ENCODE measurements around the gene UHMK1.
"Not testable (repeated sequence)": the region's sequence is repeated elsewhere in the genome, so short reads cannot be mapped to it uniquely, and the experiment has no call there.

UHMK1 gene

GRCh38 chr1:162471290-162471853, 26.2 kb upstream of the UHMK1 start:
- H3K4me3 ChIP-seq (ENCODE audit: low read depth, low read length), result no peak overlapping the region
- DNase-seq (ENCODE audit: low read depth), result no peak
- TF ChIP-seq CTCF (IDR thresholded peaks at IDR 0.05; ENCODE audit: control insufficient read depth, extremely low read depth, insufficient read depth), result no peak

- H3K4me3 ChIP-seq (ENCODE audit: low read depth, low read length), result no peak overlapping the region
- no peak for TF ChIP-seq CTCF (IDR thresholded peaks at IDR 0.05; ENCODE audit: control insufficient read depth, extremely low read depth, insufficient read depth)
- DNase-seq (ENCODE audit: low read depth), result peak; percentile 23
These were observed 22.5 kb upstream of the UHMK1 start for GRCh38 chr1:162475089-162475488.

GRCh38 chr1:162475539-162476185, 22.0 kb upstream of the UHMK1 start:
- TF ChIP-seq CTCF (IDR thresholded peaks at IDR 0.05; ENCODE audit: control insufficient read depth, extremely low read depth, insufficient read depth), result no peak
- H3K4me3 ChIP-seq (ENCODE audit: low read depth, low read length), result no peak overlapping the region
- DNase-seq (ENCODE audit: low read depth), result no peak

- no peak overlapping the region for H3K4me3 ChIP-seq (ENCODE audit: low read depth, low read length)
- no peak for DNase-seq (ENCODE audit: low read depth)
- no peak for TF ChIP-seq CTCF (IDR thresholded peaks at IDR 0.05; ENCODE audit: control insufficient read depth, extremely low read depth, insufficient read depth)
These were observed 21.0 kb upstream of the UHMK1 start for GRCh38 chr1:162476620-162477019.

GRCh38 chr1:162485236-162485635, 12.4 kb upstream of the UHMK1 start:
- no peak for TF ChIP-seq CTCF (IDR thresholded peaks at IDR 0.05; ENCODE audit: control insufficient read depth, extremely low read depth, insufficient read depth)
- H3K4me3 ChIP-seq (ENCODE audit: low read depth, low read length), result no peak overlapping the region
- DNase-seq (ENCODE audit: low read depth), result no peak

GRCh38 chr1:162487241-162487640, 10.4 kb upstream of the UHMK1 start:
- 0 out of 2 replicates have a peak, but pooled peaks have one; percentile 3 for TF ChIP-seq CTCF (IDR thresholded peaks at IDR 0.05; ENCODE audit: control insufficient read depth, extremely low read depth, insufficient read depth)

GRCh38 chr1:162488219-162488618, 9.4 kb upstream of the UHMK1 start:
- no peak for TF ChIP-seq CTCF (IDR thresholded peaks at IDR 0.05; ENCODE audit: control insufficient read depth, extremely low read depth, insufficient read depth)
- DNase-seq (ENCODE audit: low read depth), result no peak
- no peak overlapping the region for H3K4me3 ChIP-seq (ENCODE audit: low read depth, low read length)

More at GRCh38 chr1:162487241-162487640, 10.4 kb upstream of the UHMK1 start:
- no peak overlapping the region for H3K4me3 ChIP-seq (ENCODE audit: low read depth, low read length)
- DNase-seq (ENCODE audit: low read depth), result no peak

GRCh38 chr1:162495531-162496233, 1.9 kb upstream of the UHMK1 start:
- not testable (repeated sequence) for H3K4me3 ChIP-seq (ENCODE audit: low read depth, low read length); DNase-seq (ENCODE audit: low read depth)

Data from LNCaP clone FGC (cell line).